DMS 273 (cell line): ENCODE measurements around the gene PAK3.
A peak's percentile ranks its signal among the peaks of the same experiment; 100 is the strongest.

Experiments used
- DNase-seq: peaks from one replicate; lab custom pipeline; 2025; ENCODE audit not compliant: unreplicated experiment; lab: John Stamatoyannopoulos, UW

The PAK3 gene

GRCh38 chrX:111095974-111096895 lies at the start of gene PAK3:
Gene PAK3 (plus strand): TSS chrX:111096191. CDS start chrX:111123104, 26,913 bp downstream.
- peak; percentile 94 for DNase-seq

- no peak for DNase-seq
Observed at GRCh38 chrX:111047575-111047974, 48.4 kb upstream of the PAK3 start.

GRCh38 chrX:111052478-111052877 lies 43.5 kb upstream of the PAK3 start:
- no peak for DNase-seq

- peak; percentile 78 for DNase-seq
Observed at GRCh38 chrX:111071542-111072277, 24.3 kb upstream of the PAK3 start.

GRCh38 chrX:111083081-111083480 lies 12.9 kb upstream of the PAK3 start:
- DNase-seq, result no peak

- peak; percentile 23 for DNase-seq
Observed at GRCh38 chrX:111086591-111087006, 9.4 kb upstream of the PAK3 start.

- no peak for DNase-seq
Observed at GRCh38 chrX:111088628-111089027, 7.4 kb upstream of the PAK3 start.

- DNase-seq, result peak; percentile 7
Observed at GRCh38 chrX:111090458-111090857, 5.5 kb upstream of the PAK3 start.

GRCh38 chrX:111098874-111099273 lies 2.9 kb downstream of the PAK3 start:
- peak; percentile 58 for DNase-seq

- peak; percentile 81 for DNase-seq
Observed at GRCh38 chrX:111100191-111100590, 4.2 kb downstream of the PAK3 start.

GRCh38 chrX:111101580-111101979 lies 5.6 kb downstream of the PAK3 start:
- DNase-seq, result no peak

- DNase-seq, result no peak
Observed at GRCh38 chrX:111102636-111103035, 6.6 kb downstream of the PAK3 start.

- DNase-seq, result no peak
Observed at GRCh38 chrX:111103246-111103645, 7.3 kb downstream of the PAK3 start.

GRCh38 chrX:111110098-111110775 lies 14.2 kb downstream of the PAK3 start:
- no peak for DNase-seq

- DNase-seq, result no peak
Observed at GRCh38 chrX:111114806-111115205, 18.8 kb downstream of the PAK3 start.

- no peak for DNase-seq
Observed at GRCh38 chrX:111116666-111117065, 20.7 kb downstream of the PAK3 start.

- no peak for DNase-seq
Observed at GRCh38 chrX:111119341-111119740, 23.4 kb downstream of the PAK3 start.

- DNase-seq, result no peak
Observed at GRCh38 chrX:111123125-111123524, 27.1 kb downstream of the PAK3 start.

GRCh38 chrX:111123606-111124179 lies 27.7 kb downstream of the PAK3 start:
- DNase-seq, result no peak

- no peak for DNase-seq
Observed at GRCh38 chrX:111124418-111124817, 28.4 kb downstream of the PAK3 start.

GRCh38 chrX:111127038-111127437 lies 31.0 kb downstream of the PAK3 start:
- DNase-seq, result no peak
